SJCRH30 (cell line): Measurements from ENCODE around the gene TPST2. TPM values are rescaled to one million over a fixed set of nuclear protein-coding genes. Genes with fewer than 3 reads are reported as not detected.

Source experiments
- DNase-seq, 2 experiments: peaks; one replicate each; pipeline ENCODE4 v3.0.0-alpha.2; 2015 to 2020
- H3K27ac ChIP-seq: fragments of 250-450 bp; sonication (Bioruptor Pico); 2 replicates; pipeline ENCODE4 v1.5.1; 2020; ENCODE audit warnings: mild to moderate bottlenecking, moderate library complexity
- H3K27me3 ChIP-seq: fragments of 250-450 bp; sonication (Bioruptor Pico); 2 replicates; pipeline ENCODE4 v1.5.1; 2020; ENCODE audit warnings: mild to moderate bottlenecking, moderate library complexity
- H3K36me3 ChIP-seq: fragments of 250-450 bp; sonication (Bioruptor Pico); 2 replicates; pipeline ENCODE4 v1.5.1; 2020; ENCODE audit warnings: mild to moderate bottlenecking, moderate library complexity
- H3K4me1 ChIP-seq: fragments of 250-450 bp; sonication (Bioruptor Pico); 2 replicates; pipeline ENCODE4 v1.5.1; 2020; ENCODE audit warnings: mild to moderate bottlenecking, moderate library complexity
- H3K4me3 ChIP-seq: fragments of 250-450 bp; sonication (Bioruptor Pico); 2 replicates; pipeline ENCODE4 v1.5.1; 2020; ENCODE audit warnings: mild to moderate bottlenecking, moderate library complexity
- H3K9me3 ChIP-seq: fragments of 250-450 bp; sonication (Bioruptor Pico); replicated peaks from 2 replicates; pipeline ENCODE4 v1.5.1; 2020; ENCODE audit warnings: mild to moderate bottlenecking, moderate library complexity
- total RNA-seq: library from RNA; depleted of rRNA; stranded (reverse); fragments of >200 nt; shearing (Covaris generic); gene quantifications from 2 replicates; pipeline ENCODE4 v1.2.3, GENCODE V29; 2014

The TPST2 gene
- total RNA-seq, 1 experiment from 2014 or later, result 15.0 TPM

- Histone ChIP-seq H3K9me3 (no peaks in the 10 kb centered on the region), H3K4me1 (no peaks in the 10 kb centered on the region), H3K4me3 (no peak overlapping the region), H3K27ac (no peak overlapping the region), H3K27me3 (no peaks in the 10 kb centered on the region), H3K36me3 (peaks cover 3% of the 10 kb centered on the region; the same call in 1 of the 2 replicates)
- DNase-seq, result no peak
These were observed 10.5 kb downstream of the TPST2 start for GRCh38 chr22:26579331-26579886.

- Histone ChIP-seq H3K4me3 (no peak overlapping the region), H3K27me3 (no peaks in the 10 kb centered on the region), H3K27ac (no peak overlapping the region), H3K36me3 (peaks cover 3% of the 10 kb centered on the region; the same call in 1 of the 2 replicates), H3K9me3 (no peaks in the 10 kb centered on the region), H3K4me1 (no peaks in the 10 kb centered on the region)
- no peak for DNase-seq
These were observed 12.9 kb downstream of the TPST2 start for GRCh38 chr22:26577081-26577480.

- Histone ChIP-seq H3K36me3 (peaks cover under 1% of the 10 kb centered on the region; the same call in 1 of the 2 replicates), H3K4me1 (no peaks in the 10 kb centered on the region), H3K4me3 (no peak overlapping the region), H3K27ac (no peak overlapping the region), H3K27me3 (no peaks in the 10 kb centered on the region), H3K9me3 (no peaks in the 10 kb centered on the region)
- no peak for DNase-seq
These were observed 13.8 kb downstream of the TPST2 start for GRCh38 chr22:26576026-26576680.

- Histone ChIP-seq H3K36me3 (no peaks in the 10 kb centered on the region), H3K4me3 (no peak overlapping the region), H3K27me3 (no peaks in the 10 kb centered on the region), H3K27ac (no peak overlapping the region), H3K4me1 (no peaks in the 10 kb centered on the region), H3K9me3 (no peaks in the 10 kb centered on the region)
- no peak for DNase-seq
These were observed 15.8 kb downstream of the TPST2 start for GRCh38 chr22:26574001-26574723.

- H3K4me3 ChIP-seq, result no peak overlapping the region
- no peaks in the 10 kb centered on the region for H3K36me3 ChIP-seq
- no peak overlapping the region for H3K27ac ChIP-seq
- DNase-seq, result no peak
- no peaks in the 10 kb centered on the region for H3K9me3 ChIP-seq
- H3K27me3 ChIP-seq, result no peaks in the 10 kb centered on the region
- no peaks in the 10 kb centered on the region for H3K4me1 ChIP-seq
These were observed 16.8 kb downstream of the TPST2 start for GRCh38 chr22:26573026-26573662.

- Histone ChIP-seq H3K4me1 (no peaks in the 10 kb centered on the region), H3K4me3 (no peak overlapping the region), H3K9me3 (no peaks in the 10 kb centered on the region), H3K36me3 (no peaks in the 10 kb centered on the region), H3K27me3 (no peaks in the 10 kb centered on the region), H3K27ac (no peak overlapping the region)
- no peak for DNase-seq
These were observed 18.9 kb downstream of the TPST2 start for GRCh38 chr22:26570864-26571525.

GRCh38 chr22:26570115-26570514, 19.8 kb downstream of the TPST2 start:
- DNase-seq, result no peak

GRCh38 chr22:26568207-26568706, 21.7 kb downstream of the TPST2 start:
- H3K36me3 ChIP-seq, result no peaks in the 10 kb centered on the region
- H3K4me3 ChIP-seq, result no peak overlapping the region
- H3K27me3 ChIP-seq, result no peaks in the 10 kb centered on the region
- H3K27ac ChIP-seq, result no peak overlapping the region
- H3K4me1 ChIP-seq, result no peaks in the 10 kb centered on the region
- H3K9me3 ChIP-seq, result no peaks in the 10 kb centered on the region
- no peak for DNase-seq

More at GRCh38 chr22:26570115-26570514, 19.8 kb downstream of the TPST2 start:
- no peaks in the 10 kb centered on the region for H3K4me1 ChIP-seq
- no peak overlapping the region for H3K4me3 ChIP-seq
- H3K9me3 ChIP-seq, result no peaks in the 10 kb centered on the region
- no peaks in the 10 kb centered on the region for H3K36me3 ChIP-seq
- H3K27ac ChIP-seq, result no peak overlapping the region
- no peaks in the 10 kb centered on the region for H3K27me3 ChIP-seq

GRCh38 chr22:26567610-26568009, 22.3 kb downstream of the TPST2 start:
- Histone ChIP-seq H3K27ac (no peak overlapping the region), H3K36me3 (no peaks in the 10 kb centered on the region), H3K27me3 (no peaks in the 10 kb centered on the region), H3K4me3 (no peak overlapping the region), H3K4me1 (no peaks in the 10 kb centered on the region), H3K9me3 (no peaks in the 10 kb centered on the region)
- DNase-seq, result no peak

GRCh38 chr22:26566994-26567393, 22.9 kb downstream of the TPST2 start:
- Histone ChIP-seq H3K27me3 (no peaks in the 10 kb centered on the region), H3K4me3 (no peak overlapping the region), H3K36me3 (no peaks in the 10 kb centered on the region), H3K9me3 (no peaks in the 10 kb centered on the region), H3K27ac (no peak overlapping the region), H3K4me1 (no peaks in the 10 kb centered on the region)
- no peak for DNase-seq

GRCh38 chr22:26565889-26566288, 24.0 kb downstream of the TPST2 start:
- Histone ChIP-seq H3K27me3 (no peaks in the 10 kb centered on the region), H3K27ac (no peak overlapping the region), H3K4me3 (no peak overlapping the region), H3K36me3 (no peaks in the 10 kb centered on the region), H3K4me1 (no peaks in the 10 kb centered on the region), H3K9me3 (no peaks in the 10 kb centered on the region)
- no peak for DNase-seq

- no peak for DNase-seq
- no peaks in the 10 kb centered on the region for H3K27me3 ChIP-seq
- no peaks in the 10 kb centered on the region for H3K36me3 ChIP-seq
- H3K4me3 ChIP-seq, result no peak overlapping the region
- H3K27ac ChIP-seq, result no peak overlapping the region
- H3K9me3 ChIP-seq, result no peaks in the 10 kb centered on the region
- no peaks in the 10 kb centered on the region for H3K4me1 ChIP-seq
These were observed 24.8 kb downstream of the TPST2 start for GRCh38 chr22:26565181-26565580.

GRCh38 chr22:26564672-26565071, 25.3 kb downstream of the TPST2 start:
- Histone ChIP-seq H3K4me3 (no peak overlapping the region), H3K27me3 (no peaks in the 10 kb centered on the region), H3K27ac (no peak overlapping the region), H3K4me1 (no peaks in the 10 kb centered on the region), H3K9me3 (no peaks in the 10 kb centered on the region), H3K36me3 (no peaks in the 10 kb centered on the region)
- no peak for DNase-seq

- Histone ChIP-seq H3K27me3 (no peaks in the 10 kb centered on the region), H3K4me1 (no peaks in the 10 kb centered on the region), H3K4me3 (no peak overlapping the region), H3K27ac (no peak overlapping the region), H3K9me3 (no peaks in the 10 kb centered on the region), H3K36me3 (no peaks in the 10 kb centered on the region)
- DNase-seq, result no peak
These were observed 25.8 kb downstream of the TPST2 start for GRCh38 chr22:26564181-26564580.
